ENCODE data around the gene SNX32. TPM values are rescaled to one million over a fixed set of nuclear protein-coding genes. Genes with fewer than 3 reads are reported as not detected.
"Not testable (repeated sequence)": the region's sequence is repeated elsewhere in the genome, so short reads cannot be mapped to it uniquely, and the experiment has no call there.

Gene SNX32
- total and polyA plus RNA-seq, 9 of the 15 experiments (the other 6 are each of a cell fraction or from before 2014, with no cell fraction given): 0.03 TPM; not detected in 7

DNA sequence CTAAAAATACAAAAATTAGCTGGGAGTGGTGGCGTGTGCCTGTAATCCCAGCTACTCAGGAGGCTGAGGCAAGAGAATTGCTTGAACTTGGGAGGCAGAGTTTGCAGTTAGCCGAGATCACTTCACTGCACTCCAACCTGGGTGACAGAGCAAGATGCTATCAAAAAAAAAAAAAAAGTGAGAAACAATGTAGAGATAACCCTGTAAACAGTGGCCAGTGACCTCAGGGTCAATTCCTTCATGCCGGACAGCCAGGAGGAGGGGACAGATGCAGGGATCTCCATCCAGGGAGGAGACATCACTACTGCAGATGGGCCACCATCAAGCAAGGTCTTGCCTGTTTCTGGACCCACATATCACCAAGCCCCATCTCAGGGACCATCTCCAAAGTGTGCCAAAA lies 14.0 kb downstream of the SNX32 start (continued):
- TF ChIP-seq, protein P1, sequence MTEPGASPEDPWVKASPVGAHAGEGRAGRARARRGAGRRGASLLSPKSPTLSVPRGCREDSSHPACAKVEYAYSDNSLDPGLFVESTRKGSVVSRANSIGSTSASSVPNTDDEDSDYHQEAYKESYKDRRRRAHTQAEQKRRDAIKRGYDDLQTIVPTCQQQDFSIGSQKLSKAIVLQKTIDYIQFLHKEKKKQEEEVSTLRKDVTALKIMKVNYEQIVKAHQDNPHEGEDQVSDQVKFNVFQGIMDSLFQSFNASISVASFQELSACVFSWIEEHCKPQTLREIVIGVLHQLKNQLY (CRISPR knock-in tag; conservative IDR thresholded peaks at IDR 0.05): no peak
- TF ChIP-seq PHF21A (IDR thresholded peaks at IDR 0.05; ENCODE audit: borderline replicate concordance, low read depth) (no peak), NR2C2 (CRISPR knock-in tag; IDR thresholded peaks at IDR 0.05) (no peak), NR2C2 (tag; IDR thresholded peaks at IDR 0.05) (peak; percentile 52; the same call in 1 of the 2 replicates), SRSF1 (IDR thresholded peaks at IDR 0.05; ENCODE audit: low read depth, low read length) (no peak), TBP (optimal IDR thresholded peaks at IDR 0.05; ENCODE audit: low read depth, low read length) (no peak), NFE2 (IDR thresholded peaks at IDR 0.05; ENCODE audit: low read depth) (peak; percentile 44; the same call in 1 of the 2 replicates), PRPF4 (IDR thresholded peaks at IDR 0.05; ENCODE audit: insufficient read depth, low read depth, low read length, poor library complexity, severe bottlenecking) (no peak), DPF2 (IDR thresholded peaks at IDR 0.05) (peak; percentile 17; the same call in 1 of the 2 replicates), FOXJ2 (tag; IDR thresholded peaks at IDR 0.05) (peak; percentile 68)
- TF ChIP-seq, protein P2, sequence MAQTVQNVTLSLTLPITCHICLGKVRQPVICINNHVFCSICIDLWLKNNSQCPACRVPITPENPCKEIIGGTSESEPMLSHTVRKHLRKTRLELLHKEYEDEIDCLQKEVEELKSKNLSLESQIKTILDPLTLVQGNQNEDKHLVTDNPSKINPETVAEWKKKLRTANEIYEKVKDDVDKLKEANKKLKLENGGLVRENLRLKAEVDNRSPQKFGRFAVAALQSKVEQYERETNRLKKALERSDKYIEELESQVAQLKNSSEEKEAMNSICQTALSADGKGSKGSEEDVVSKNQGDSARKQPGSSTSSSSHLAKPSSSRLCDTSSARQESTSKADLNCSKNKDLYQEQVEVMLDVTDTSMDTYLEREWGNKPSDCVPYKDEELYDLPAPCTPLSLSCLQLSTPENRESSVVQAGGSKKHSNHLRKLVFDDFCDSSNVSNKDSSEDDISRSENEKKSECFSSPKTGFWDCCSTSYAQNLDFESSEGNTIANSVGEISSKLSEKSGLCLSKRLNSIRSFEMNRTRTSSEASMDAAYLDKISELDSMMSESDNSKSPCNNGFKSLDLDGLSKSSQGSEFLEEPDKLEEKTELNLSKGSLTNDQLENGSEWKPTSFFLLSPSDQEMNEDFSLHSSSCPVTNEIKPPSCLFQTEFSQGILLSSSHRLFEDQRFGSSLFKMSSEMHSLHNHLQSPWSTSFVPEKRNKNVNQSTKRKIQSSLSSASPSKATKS (CRISPR knock-in tag; IDR thresholded peaks at IDR 0.05): no peak
- TF ChIP-seq, protein P3, sequence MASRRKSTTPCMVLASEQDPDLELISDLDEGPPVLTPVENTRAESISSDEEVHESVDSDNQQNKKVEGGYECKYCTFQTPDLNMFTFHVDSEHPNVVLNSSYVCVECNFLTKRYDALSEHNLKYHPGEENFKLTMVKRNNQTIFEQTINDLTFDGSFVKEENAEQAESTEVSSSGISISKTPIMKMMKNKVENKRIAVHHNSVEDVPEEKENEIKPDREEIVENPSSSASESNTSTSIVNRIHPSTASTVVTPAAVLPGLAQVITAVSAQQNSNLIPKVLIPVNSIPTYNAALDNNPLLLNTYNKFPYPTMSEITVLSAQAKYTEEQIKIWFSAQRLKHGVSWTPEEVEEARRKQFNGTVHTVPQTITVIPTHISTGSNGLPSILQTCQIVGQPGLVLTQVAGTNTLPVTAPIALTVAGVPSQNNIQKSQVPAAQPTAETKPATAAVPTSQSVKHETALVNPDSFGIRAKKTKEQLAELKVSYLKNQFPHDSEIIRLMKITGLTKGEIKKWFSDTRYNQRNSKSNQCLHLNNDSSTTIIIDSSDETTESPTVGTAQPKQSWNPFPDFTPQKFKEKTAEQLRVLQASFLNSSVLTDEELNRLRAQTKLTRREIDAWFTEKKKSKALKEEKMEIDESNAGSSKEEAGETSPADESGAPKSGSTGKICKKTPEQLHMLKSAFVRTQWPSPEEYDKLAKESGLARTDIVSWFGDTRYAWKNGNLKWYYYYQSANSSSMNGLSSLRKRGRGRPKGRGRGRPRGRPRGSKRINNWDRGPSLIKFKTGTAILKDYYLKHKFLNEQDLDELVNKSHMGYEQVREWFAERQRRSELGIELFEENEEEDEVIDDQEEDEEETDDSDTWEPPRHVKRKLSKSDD (conservative IDR thresholded peaks at IDR 0.05; ENCODE audit: low read length): no peak

DNA sequence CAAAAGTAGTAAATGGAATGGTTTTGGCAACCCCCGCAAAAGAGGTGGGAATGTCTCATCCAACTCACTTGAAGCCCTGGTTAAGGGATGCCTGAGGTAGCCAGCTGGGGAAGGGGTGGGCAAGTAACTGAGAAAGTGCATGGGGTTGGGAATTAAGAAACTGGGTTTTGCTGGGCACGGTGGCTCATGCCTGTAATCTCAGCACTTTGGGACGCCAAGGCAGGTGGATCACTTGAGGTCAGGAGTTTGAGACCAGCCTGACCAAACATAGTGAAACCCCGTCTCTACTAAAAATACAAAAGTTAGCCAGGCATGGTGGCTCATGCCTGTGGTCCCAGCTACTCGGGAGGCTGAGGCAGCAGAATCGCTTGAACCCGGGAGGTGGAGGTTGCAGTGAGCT lies 14.9 kb downstream of the SNX32 start:
- H3K9ac ChIP-seq (ENCODE audit: insufficient read depth in 1 of 2, low read depth in 2 of 2, low read length in 2 of 2); H3K9me3 ChIP-seq (replicated peaks; ENCODE audit: control insufficient read depth, insufficient read depth, low read depth, low read length); H4K20me1 ChIP-seq (replicated peaks; ENCODE audit: control insufficient read depth, insufficient read depth, low read length); ATAC-seq; H2AFZ ChIP-seq (ENCODE audit: low read depth, low read length); H3K4me2 ChIP-seq (ENCODE audit: insufficient read depth, low read length); FAIRE-seq; H3K9me1 ChIP-seq (ENCODE audit: control insufficient read depth, insufficient read depth, low read length); in situ Hi-C loops (cut with MboI); DNase-seq (ENCODE audit: extremely low read depth in 1 of 4, low spot score in 3 of 4); H3K79me2 ChIP-seq (ENCODE audit: control insufficient read depth, insufficient read depth, low read length); intact Hi-C loops (cut with micrococcal nuclease); H3K27me3 ChIP-seq (ENCODE audit: control insufficient read depth in 2 of 2, insufficient read depth in 2 of 2, low read length in 2 of 2); H3K27ac ChIP-seq (ENCODE audit: extremely low read depth, low read depth, low read length); BruUV-seq (replicated peaks); H3K4me3 ChIP-seq: not testable (repeated sequence)
- ChIA-PET POLR2A (interaction anchor here (0.6 to 5.9 kb wide), 12 partner anchors 9 to 1141 kb away, joined by 3 to 67 read pairs (median 4); partner anchors contain the start of genes CCDC85B, CFL1, EHBP1L1 and FIBP), CTCF (ENCODE audit: low intra/inter-chr PET ratio) (interaction anchor here (0.7 kb wide), 1 partner anchor 40 kb away, joined by 3 read pairs; no protein-coding TSS in a partner anchor)
- 31% methylated on average over 7 of the region's 7 CpGs for WGBS (ENCODE audit: insufficient coverage, low coverage, missing lambda C conversion rate)
- Histone ChIP-seq H3K36me3 (ENCODE audit: control insufficient read depth, insufficient read depth, low read length) (peaks cover 25% of the 10 kb centered on the region; the same call in 2 of the 3 replicates), H3K4me1 (replicated peaks in 1 of 2; ENCODE audit: control insufficient read depth in 2 of 2, insufficient read depth in 2 of 2, low read length in 2 of 2) (peaks cover 0 to 21% of the 10 kb centered on the region in 2 experiments; a peak in 3 of 5 replicates)
